ENCODE data around the gene TMEM158. TPM values are rescaled to one million over a fixed set of nuclear protein-coding genes. Genes with fewer than 3 reads are reported as not detected.

Gene TMEM158
- total RNA-seq, 1 experiment from 2014 or later = 7.3 TPM

- POLR2A ChIA-PET = no interaction called here
- TF ChIP-seq REST (IDR thresholded peaks at IDR 0.05; ENCODE audit: insufficient read depth in 1 of 2, low read depth in 2 of 2, low read length in 1 of 2) (no peak), CTCF (IDR thresholded peaks at IDR 0.05) (no peak), SIN3A (IDR thresholded peaks at IDR 0.05; ENCODE audit: borderline replicate concordance, insufficient read depth, low read depth, low read length) (no peak)
- no TSS peak for BruUV-seq (replicated peaks)
- no peak overlapping the region for H3K4me3 ChIP-seq (ENCODE audit: low read depth in 2 of 2, low read length in 2 of 2)
- no peaks in the 10 kb centered on the region for H3K36me3 ChIP-seq (ENCODE audit: control insufficient read depth, insufficient read depth, low read length)
- H3K4me1 ChIP-seq (ENCODE audit: control insufficient read depth, insufficient read depth, low read length) = no peaks in the 10 kb centered on the region
- in situ Hi-C loops (cut with HindIII; ENCODE audit: low pct_unique_long_range_greater_than_20kb, low sequenced_read_pairs) (no loop called here), intact Hi-C loops (cut with micrococcal nuclease; ENCODE audit: unreplicated experiment) (no loop called here)
- DNase-seq (ENCODE audit: low read depth, low spot score) (no peak), ATAC-seq (no peak)
- no peaks in the 10 kb centered on the region for H3K9me3 ChIP-seq (ENCODE audit: control insufficient read depth, insufficient read depth, low read depth, low read length)
- H3K27me3 ChIP-seq (ENCODE audit: control insufficient read depth, insufficient read depth, low read length) = peaks cover 3% of the 10 kb centered on the region
- no peak overlapping the region for H3K27ac ChIP-seq (ENCODE audit: low read length)
- CTCF ChIA-PET = no interaction called here
Observed at GRCh38 chr3:45232521-45232920, 6.4 kb upstream of the TMEM158 start.

GRCh38 chr3:45227946-45228345 lies 1.9 kb upstream of the TMEM158 start:
- DNase-seq (ENCODE audit: low read depth, low spot score) (no peak), ATAC-seq (no peak)
- no TSS peak for BruUV-seq (replicated peaks)
- no peaks in the 10 kb centered on the region for H3K36me3 ChIP-seq (ENCODE audit: control insufficient read depth, insufficient read depth, low read length)
- POLR2A ChIA-PET = no interaction called here
- peaks cover 3% of the 10 kb centered on the region for H3K27me3 ChIP-seq (ENCODE audit: control insufficient read depth, insufficient read depth, low read length)
- no peaks in the 10 kb centered on the region for H3K9me3 ChIP-seq (ENCODE audit: control insufficient read depth, insufficient read depth, low read depth, low read length)
- peaks cover 6% of the 10 kb centered on the region for H3K4me1 ChIP-seq (ENCODE audit: control insufficient read depth, insufficient read depth, low read length)
- H3K4me3 ChIP-seq (ENCODE audit: low read depth in 2 of 2, low read length in 2 of 2) = no peak overlapping the region
- intact Hi-C loops (cut with micrococcal nuclease; ENCODE audit: unreplicated experiment) (no loop called here), in situ Hi-C loops (cut with HindIII; ENCODE audit: low pct_unique_long_range_greater_than_20kb, low sequenced_read_pairs) (no loop called here)
- TF ChIP-seq REST (IDR thresholded peaks at IDR 0.05; ENCODE audit: insufficient read depth in 1 of 2, low read depth in 2 of 2, low read length in 1 of 2) (no peak), SIN3A (IDR thresholded peaks at IDR 0.05; ENCODE audit: borderline replicate concordance, insufficient read depth, low read depth, low read length) (no peak), TCF7L2 (IDR thresholded peaks at IDR 0.05; ENCODE audit: low read depth, low read length) (no peak), CTCF (IDR thresholded peaks at IDR 0.05) (no peak), POLR2AphosphoS5 (IDR thresholded peaks at IDR 0.05; ENCODE audit: low read depth, low read length) (no peak)
- CTCF ChIA-PET = no interaction called here
- H3K27ac ChIP-seq (ENCODE audit: low read length) = no peak overlapping the region

Measured in Panc1 (cell line).